Panc1 (cell line): ENCODE data around the gene U2SURP.
A peak's percentile ranks its signal among the peaks of the same experiment; 100 is the strongest.

Experiments
- POLR2AphosphoS5 ChIP-seq: IDR thresholded peaks from 2 replicates; pipeline ENCODE4 v1.6.1; 2012; ENCODE audit warnings: mild to moderate bottlenecking, low read depth, low read length, moderate library complexity
- REST ChIP-seq, 2 experiments: IDR thresholded peaks; 2 replicates each; pipeline ENCODE4 v1.6.1; 2011 to 2012; ENCODE audit warnings: low read depth in 2 of 2, control low read depth in 1 of 2, low read length in 1 of 2, mild to moderate bottlenecking in 1 of 2, moderate library complexity in 1 of 2; ENCODE audit not compliant: insufficient read depth in 1 of 2
- SIN3A ChIP-seq: IDR thresholded peaks from 2 replicates; pipeline ENCODE4 v1.6.1; 2012; ENCODE audit warnings: low read depth, mild to moderate bottlenecking, low read length, moderate library complexity, borderline replicate concordance; ENCODE audit not compliant: insufficient read depth
- TF ChIP-seq, protein P1 (sequence below): fragments of 450-650 bp; IDR thresholded peaks from 2 replicates; pipeline ENCODE4 v1.5.1; 2017; ENCODE audit warnings: mild to moderate bottlenecking

GRCh38 chr3:143037867-143038266 is 36.5 kb downstream of the U2SURP start:
- TF ChIP-seq, protein P1, sequence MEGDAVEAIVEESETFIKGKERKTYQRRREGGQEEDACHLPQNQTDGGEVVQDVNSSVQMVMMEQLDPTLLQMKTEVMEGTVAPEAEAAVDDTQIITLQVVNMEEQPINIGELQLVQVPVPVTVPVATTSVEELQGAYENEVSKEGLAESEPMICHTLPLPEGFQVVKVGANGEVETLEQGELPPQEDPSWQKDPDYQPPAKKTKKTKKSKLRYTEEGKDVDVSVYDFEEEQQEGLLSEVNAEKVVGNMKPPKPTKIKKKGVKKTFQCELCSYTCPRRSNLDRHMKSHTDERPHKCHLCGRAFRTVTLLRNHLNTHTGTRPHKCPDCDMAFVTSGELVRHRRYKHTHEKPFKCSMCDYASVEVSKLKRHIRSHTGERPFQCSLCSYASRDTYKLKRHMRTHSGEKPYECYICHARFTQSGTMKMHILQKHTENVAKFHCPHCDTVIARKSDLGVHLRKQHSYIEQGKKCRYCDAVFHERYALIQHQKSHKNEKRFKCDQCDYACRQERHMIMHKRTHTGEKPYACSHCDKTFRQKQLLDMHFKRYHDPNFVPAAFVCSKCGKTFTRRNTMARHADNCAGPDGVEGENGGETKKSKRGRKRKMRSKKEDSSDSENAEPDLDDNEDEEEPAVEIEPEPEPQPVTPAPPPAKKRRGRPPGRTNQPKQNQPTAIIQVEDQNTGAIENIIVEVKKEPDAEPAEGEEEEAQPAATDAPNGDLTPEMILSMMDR: peak; percentile 22; the same call in 1 of the 2 replicates
- TF ChIP-seq SIN3A (no peak), POLR2AphosphoS5 (no peak), REST (IDR thresholded peaks at IDR 0.05; ENCODE audit: insufficient read depth in 1 of 2, low read depth in 2 of 2, low read length in 1 of 2) (no peak)
